ENCODE data around the gene NDE1. TPM values are rescaled to one million over a fixed set of nuclear protein-coding genes. Genes with fewer than 3 reads are reported as not detected.

NDE1 gene
- total RNA-seq, 1 donor from 2014 or later, result 41.0 TPM

GRCh38 chr16:15746332-15746731 lies 96.3 kb downstream of the NDE1 start:
- H3K9me3 Mint-ChIP-seq (ENCODE audit: unreplicated experiment), result no peaks in the 10 kb centered on the region
- no peak overlapping the region for H3K27ac Mint-ChIP-seq (ENCODE audit: unreplicated experiment)
- DNase-seq (ENCODE audit: extremely low spot score, unreplicated experiment), result no peak
- H3K4me3 Mint-ChIP-seq (ENCODE audit: unreplicated experiment), result no peak overlapping the region
- no peaks in the 10 kb centered on the region for H3K27me3 Mint-ChIP-seq (ENCODE audit: unreplicated experiment)
- no peak for TF ChIP-seq CTCF (IDR thresholded peaks at IDR 0.05)
- H3K36me3 Mint-ChIP-seq (ENCODE audit: unreplicated experiment), result no peaks in the 10 kb centered on the region
- H3K4me1 Mint-ChIP-seq (ENCODE audit: unreplicated experiment), result no peaks in the 10 kb centered on the region

GRCh38 chr16:15747937-15748336 lies 97.9 kb downstream of the NDE1 start:
- no peak overlapping the region for H3K27ac Mint-ChIP-seq (ENCODE audit: unreplicated experiment)
- TF ChIP-seq CTCF (IDR thresholded peaks at IDR 0.05), result no peak
- no peaks in the 10 kb centered on the region for H3K36me3 Mint-ChIP-seq (ENCODE audit: unreplicated experiment)
- H3K4me3 Mint-ChIP-seq (ENCODE audit: unreplicated experiment), result no peak overlapping the region
- no peaks in the 10 kb centered on the region for H3K4me1 Mint-ChIP-seq (ENCODE audit: unreplicated experiment)
- H3K27me3 Mint-ChIP-seq (ENCODE audit: unreplicated experiment), result no peaks in the 10 kb centered on the region
- no peaks in the 10 kb centered on the region for H3K9me3 Mint-ChIP-seq (ENCODE audit: unreplicated experiment)
- no peak for DNase-seq (ENCODE audit: extremely low spot score, unreplicated experiment)

GRCh38 chr16:15748654-15749053 lies 98.6 kb downstream of the NDE1 start:
- TF ChIP-seq CTCF (IDR thresholded peaks at IDR 0.05), result no peak
- Mint-ChIP-seq H3K27me3 (ENCODE audit: unreplicated experiment) (no peaks in the 10 kb centered on the region), H3K4me3 (ENCODE audit: unreplicated experiment) (no peak overlapping the region), H3K36me3 (ENCODE audit: unreplicated experiment) (no peaks in the 10 kb centered on the region), H3K4me1 (ENCODE audit: unreplicated experiment) (no peaks in the 10 kb centered on the region), H3K9me3 (ENCODE audit: unreplicated experiment) (no peaks in the 10 kb centered on the region), H3K27ac (ENCODE audit: unreplicated experiment) (no peak overlapping the region)
- DNase-seq (ENCODE audit: extremely low spot score, unreplicated experiment), result no peak

- Mint-ChIP-seq H3K4me3 (ENCODE audit: unreplicated experiment) (no peak overlapping the region), H3K4me1 (ENCODE audit: unreplicated experiment) (no peaks in the 10 kb centered on the region), H3K36me3 (ENCODE audit: unreplicated experiment) (no peaks in the 10 kb centered on the region), H3K9me3 (ENCODE audit: unreplicated experiment) (no peaks in the 10 kb centered on the region), H3K27ac (ENCODE audit: unreplicated experiment) (no peak overlapping the region), H3K27me3 (ENCODE audit: unreplicated experiment) (no peaks in the 10 kb centered on the region)
- DNase-seq (ENCODE audit: extremely low spot score, unreplicated experiment), result no peak
- TF ChIP-seq CTCF (IDR thresholded peaks at IDR 0.05), result no peak
Measured at GRCh38 chr16:15749371-15749770, 99.3 kb downstream of the NDE1 start.

GRCh38 chr16:15749985-15750384 lies 99.9 kb downstream of the NDE1 start:
- TF ChIP-seq CTCF (IDR thresholded peaks at IDR 0.05), result no peak
- Mint-ChIP-seq H3K4me3 (ENCODE audit: unreplicated experiment) (no peak overlapping the region), H3K27ac (ENCODE audit: unreplicated experiment) (no peak overlapping the region), H3K36me3 (ENCODE audit: unreplicated experiment) (no peaks in the 10 kb centered on the region), H3K27me3 (ENCODE audit: unreplicated experiment) (no peaks in the 10 kb centered on the region), H3K4me1 (ENCODE audit: unreplicated experiment) (no peaks in the 10 kb centered on the region), H3K9me3 (ENCODE audit: unreplicated experiment) (no peaks in the 10 kb centered on the region)
- no peak for DNase-seq (ENCODE audit: extremely low spot score, unreplicated experiment)
